Measurements from ENCODE around the gene RND3.

Gene RND3

DNA sequence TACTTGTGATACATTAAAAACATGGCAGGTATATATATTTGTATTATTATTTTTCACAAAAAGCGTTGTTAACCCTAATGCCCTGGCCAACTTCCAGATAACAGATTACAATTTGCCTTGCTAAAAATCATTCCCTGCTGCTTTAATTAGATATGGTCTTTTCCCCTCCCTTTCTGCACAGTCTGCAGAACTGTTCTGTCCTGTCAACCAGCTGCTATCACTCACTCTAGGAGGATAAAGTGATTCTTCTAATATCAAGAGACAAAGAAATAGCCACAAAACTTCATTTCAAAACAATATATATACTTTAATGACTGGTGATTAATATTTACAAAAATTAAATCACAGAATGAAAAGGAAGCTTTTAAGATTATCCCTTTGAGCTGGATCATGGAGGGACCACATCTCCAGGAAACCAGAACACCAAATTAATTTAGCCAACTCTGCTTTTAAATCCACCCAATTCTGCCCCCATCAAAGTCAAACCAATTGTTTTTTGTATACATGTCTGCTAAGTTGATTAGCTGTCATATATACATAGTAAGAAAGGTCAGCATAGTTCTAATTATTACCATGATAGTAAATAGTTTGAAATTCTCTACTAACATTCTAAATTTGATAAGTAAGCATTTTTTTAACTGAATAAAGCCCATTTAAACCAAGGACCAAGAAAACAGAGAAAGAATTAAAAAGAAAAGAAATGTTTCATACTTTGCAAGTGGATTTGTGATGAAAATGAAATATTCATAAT is 55.7 kb downstream of the RND3 start:
- DNase-seq: no peak

DNA sequence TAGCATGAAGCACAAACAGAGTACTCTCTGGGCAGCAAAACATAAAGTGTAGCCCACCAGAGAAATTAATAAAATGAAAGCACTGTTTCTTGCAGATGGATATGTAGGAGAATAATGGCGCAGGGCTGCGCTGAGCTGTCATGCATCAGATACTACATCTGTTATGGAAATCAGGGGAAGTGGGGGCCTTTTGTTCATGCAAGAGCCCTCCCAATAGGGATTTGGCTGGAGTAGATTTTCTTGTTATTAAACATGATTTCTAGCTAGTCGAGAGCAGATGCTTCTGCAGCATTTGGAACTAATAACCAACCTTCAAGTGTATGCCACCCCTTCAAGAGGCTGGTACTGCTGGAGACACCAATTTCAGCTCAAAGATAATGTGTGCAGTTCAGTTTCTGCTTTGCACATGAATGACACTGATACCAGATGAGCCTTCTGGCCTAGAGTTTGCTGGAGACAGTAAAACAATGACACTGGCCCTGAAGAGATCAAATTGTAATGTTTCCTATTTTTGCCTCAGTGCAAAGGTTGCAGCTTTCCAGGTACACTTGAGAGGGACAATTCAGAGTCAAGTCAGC is 58.0 kb downstream of the RND3 start:
- no peak for DNase-seq

DNA sequence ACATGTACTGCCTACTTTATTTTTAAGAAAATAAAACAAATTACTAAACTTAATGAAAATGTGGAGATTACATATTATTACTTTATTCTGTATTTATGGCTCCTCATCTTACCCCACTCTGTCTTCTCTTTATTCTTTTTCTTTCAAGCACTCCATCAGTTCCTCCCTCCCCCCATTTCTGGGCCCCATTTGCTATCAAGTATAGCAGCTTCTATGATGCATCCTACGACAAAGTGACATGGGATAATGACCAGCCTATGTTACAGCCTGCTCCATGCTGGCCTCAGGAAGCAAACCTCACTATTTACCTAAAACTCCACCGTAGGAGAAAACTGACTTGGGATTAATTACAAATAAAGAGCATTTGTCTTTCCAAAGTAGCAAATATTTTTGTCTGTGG is 58.8 kb downstream of the RND3 start:
- DNase-seq: no peak

DNA sequence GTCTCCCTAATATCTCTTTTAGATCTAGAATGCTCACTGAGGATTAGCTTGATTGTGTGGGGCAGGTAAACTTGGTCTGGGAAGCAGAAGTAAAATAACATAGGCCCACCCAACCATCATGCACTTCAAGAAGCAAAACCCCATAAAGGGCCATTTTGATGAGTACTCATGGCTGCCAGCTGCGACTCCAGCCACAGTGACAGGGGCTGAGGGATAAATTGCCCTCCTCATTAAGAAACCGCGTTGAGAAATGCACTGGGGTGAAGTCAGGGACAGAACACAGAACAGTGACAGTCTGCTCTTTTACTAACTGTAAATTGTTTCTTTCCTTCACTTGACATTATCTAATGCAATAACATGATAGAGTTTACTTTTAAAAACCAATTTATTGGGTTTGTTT is 60.2 kb downstream of the RND3 start:
- no peak for DNase-seq

DNA sequence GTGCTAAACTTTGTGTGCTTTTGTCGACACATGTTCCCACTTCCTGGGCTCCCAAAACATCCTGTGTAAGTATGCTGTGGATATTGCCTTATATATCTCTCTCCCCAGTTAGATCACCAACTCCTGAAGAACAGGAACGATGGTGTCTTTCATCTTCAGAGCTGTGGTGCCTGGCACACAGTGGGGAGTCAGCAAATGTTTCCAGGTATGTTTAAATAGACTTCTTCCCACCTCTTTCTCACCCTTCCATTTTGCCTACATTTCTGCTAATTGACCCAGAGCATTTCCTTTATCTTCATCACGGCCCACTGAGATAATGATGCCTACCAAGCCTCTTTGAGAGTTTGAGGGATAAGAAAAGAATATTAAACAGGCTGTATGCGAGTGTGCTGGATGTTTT is 60.7 kb downstream of the RND3 start:
- DNase-seq: no peak

DNA sequence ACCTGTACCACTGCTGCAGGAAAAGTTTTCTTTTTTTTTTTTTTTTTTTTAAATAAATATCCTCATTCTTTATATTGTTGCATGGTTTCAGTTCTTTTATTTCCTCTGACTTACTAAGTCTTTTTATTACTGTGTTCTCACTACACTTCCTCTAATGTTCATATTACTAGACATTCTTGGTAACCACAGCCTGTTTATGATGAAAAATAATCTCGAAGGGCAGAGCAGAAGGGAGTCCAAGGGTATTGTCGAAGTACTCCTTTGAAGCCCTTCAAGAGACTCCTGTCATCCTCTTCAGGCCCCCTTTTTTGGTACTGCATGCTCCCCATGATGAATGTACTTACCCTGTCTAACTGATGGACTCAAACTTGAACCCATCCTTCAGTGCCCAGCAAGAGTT is 61.2 kb downstream of the RND3 start:
- DNase-seq: no peak

DNA sequence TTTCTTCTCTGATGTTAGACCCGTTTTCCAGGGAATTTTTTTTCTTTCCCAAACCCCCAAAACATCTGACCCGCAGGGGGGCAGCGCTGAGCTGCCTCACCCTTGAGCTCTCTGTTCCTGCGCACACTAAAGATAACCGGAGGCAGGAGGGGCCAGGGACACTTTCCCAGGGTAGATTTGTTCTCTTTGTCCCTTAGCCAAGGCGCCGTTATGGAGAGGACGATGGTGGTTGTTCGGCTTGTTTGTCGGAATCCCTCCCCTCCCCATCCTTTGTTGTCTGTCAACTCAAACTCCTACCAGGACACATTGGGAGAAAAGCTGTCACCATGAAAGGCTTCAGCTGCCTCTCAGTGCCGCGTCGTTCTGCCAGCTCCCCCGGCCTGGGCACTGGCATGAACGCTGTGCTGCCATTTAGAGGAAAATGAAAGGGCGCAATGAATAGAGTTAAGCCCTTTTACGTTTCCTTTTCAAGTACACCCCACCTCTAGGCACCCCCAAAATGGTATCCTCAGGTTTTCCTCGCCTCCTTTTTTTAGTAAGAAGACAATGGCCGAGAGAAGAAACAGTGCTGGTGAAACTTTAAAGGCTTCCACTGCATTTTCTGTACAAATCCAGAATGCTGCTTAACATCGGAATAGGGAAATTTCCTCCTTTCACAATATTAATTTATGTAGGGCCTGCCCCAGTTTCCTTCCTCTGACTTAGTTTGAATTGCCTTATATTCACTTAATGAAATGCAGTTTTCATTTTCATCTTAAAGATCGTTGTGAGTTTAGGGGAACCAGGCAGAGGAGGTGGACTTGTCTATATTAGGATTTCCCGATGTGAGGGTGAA is 62.1 kb downstream of the RND3 start:
- DNase-seq: no peak

DNA sequence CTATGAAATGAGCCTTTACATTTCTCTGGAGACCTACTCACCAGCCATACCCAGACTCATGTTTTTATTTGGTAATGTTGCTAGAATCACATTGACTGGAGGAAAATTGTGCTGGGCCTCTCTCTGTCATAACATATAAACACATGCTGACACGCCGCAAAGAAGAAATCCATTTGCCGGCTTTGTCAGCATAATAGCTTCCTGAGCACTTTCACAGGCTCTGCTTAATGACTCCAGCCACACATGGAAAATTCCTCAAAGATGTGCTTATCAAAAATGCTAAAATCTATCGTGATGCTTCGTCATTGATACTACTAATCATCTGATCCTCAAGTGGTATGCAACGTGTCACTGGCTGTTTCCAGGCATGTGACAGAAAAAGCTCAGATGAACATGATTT is 63.1 kb downstream of the RND3 start:
- no peak for DNase-seq

DNA sequence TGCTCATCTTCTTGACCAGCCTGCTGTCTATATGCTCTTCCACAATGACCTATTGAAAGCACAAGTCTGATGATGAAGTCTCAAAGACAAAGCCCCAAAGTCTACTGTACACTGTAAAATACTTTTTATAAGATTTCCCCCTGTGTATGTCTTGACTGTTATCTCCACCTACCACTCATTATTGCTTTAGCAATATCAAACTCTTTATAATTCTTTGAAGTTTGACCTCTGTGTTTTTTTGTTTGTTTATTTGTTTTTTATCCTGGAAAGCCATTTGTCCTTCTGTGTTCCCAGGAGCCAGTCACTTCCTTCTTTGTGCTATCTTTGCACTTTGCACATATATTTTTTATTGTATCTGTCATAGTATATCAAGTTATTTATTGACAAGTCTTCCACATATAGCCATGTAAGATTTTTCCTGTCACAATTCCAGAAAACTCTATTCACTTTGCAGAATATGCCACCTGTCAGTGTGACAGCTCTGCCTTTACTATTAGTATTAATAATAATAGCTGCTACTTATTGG is 66.3 kb downstream of the RND3 start:
- DNase-seq: no peak

DNA sequence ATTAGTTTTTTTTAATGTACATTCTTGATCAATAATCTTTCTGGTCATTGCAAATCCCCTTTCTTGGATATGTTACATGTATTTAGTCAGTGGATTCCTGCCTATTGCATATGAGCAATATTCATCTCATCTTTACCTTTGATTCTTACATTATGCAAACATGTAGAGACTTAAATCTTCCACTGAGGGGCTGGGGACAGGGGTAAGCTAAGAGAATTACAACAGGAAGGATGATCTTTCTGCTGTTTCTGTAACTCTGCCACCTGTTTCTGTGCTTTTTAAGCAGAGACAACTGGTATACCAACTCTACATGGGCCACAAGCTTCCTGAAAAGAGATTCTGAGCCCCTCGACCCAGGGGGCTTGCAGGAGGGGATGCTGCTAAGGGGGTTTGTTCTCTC is 68.6 kb downstream of the RND3 start:
- DNase-seq: no peak

All from CD4-positive, alpha-beta T cell treated with Interleukin-10 for 1 hour (primary cell).